GM12878 (cell line): ENCODE measurements around the gene DOC2B. TPM values are rescaled to one million over a fixed set of nuclear protein-coding genes. Genes with fewer than 3 reads are reported as not detected.

Experiments used
- ATAC-seq: fragments of 200-7000 bp; cut with Tn5 transposase; 3 replicates; pipeline ENCODE4 v1.9.1; 2020; ENCODE audit warnings: mild to moderate bottlenecking, moderate library complexity
- BruUV-seq: library from RNA; stranded (reverse); fragments of 400-500 nt; replicated peaks from 2 replicates; lab custom pipeline; 2021; lab: Mats Ljungman, UMichigan
- CTCF ChIA-PET: fragments of 300-600 bp; sonication (Branson Sonifier 250); formaldehyde crosslinking; extraction: SDS; loops from one replicate; lab custom pipeline; 2021; ENCODE audit warnings: inconsistent platforms; lab: Yijun Ruan, JAX
- POLR2A ChIA-PET: fragments of 350-600 bp; formaldehyde crosslinking; extraction: SDS; loops from one replicate; lab custom pipeline; 2021; ENCODE audit warnings: inconsistent platforms; lab: Charles Lee
- RAD21 ChIA-PET: fragments of 300-600 bp; sonication (Branson Sonifier 250); formaldehyde crosslinking; loops from one replicate; lab custom pipeline; 2023; ENCODE audit warnings: antibody characterized with exemption; ENCODE audit not compliant: unreplicated experiment; lab: Charles Lee
- SMC1A ChIA-PET: fragments of 300-600 bp; sonication (Branson Sonifier 250); formaldehyde crosslinking; loops from one replicate; lab custom pipeline; 2023; ENCODE audit not compliant: unreplicated experiment, uncharacterized antibody; lab: Charles Lee
- DNase-seq: peaks from one replicate; pipeline ENCODE4 v3.0.0-alpha.2; 2011; ENCODE audit warnings: low read depth, low spot score
- FAIRE-seq: peaks from 3 replicates; lab custom pipeline; 2011; peaks lifted over from hg19 to GRCh38; lab: Jason Lieb, UNC
- H2AFZ ChIP-seq: 2 replicates; pipeline ENCODE4 v1.6.0; 2011; ENCODE audit warnings: low read depth, low read length, control low read depth; ENCODE audit not compliant: control insufficient read depth
- H3K27ac ChIP-seq: 2 replicates; pipeline ENCODE4 v1.5.1; 2011; ENCODE audit warnings: control low read depth; ENCODE audit not compliant: control insufficient read depth, insufficient read depth
- H3K27me3 ChIP-seq, 2 experiments: replicated peaks in 1 of 2; 2 replicates each; pipeline versions ENCODE4 v1.6.0 to v1.6.1; 2011; ENCODE audit warnings: low read length in 1 of 2; ENCODE audit not compliant: control insufficient read depth in 2 of 2, insufficient read depth in 2 of 2
- H3K36me3 ChIP-seq, 2 experiments: 2 replicates each; pipeline ENCODE4 v1.5.1; 2011; ENCODE audit warnings: low read length in 1 of 2; ENCODE audit not compliant: control insufficient read depth in 2 of 2, insufficient read depth in 2 of 2
- H3K4me1 ChIP-seq: 2 replicates; pipeline ENCODE4 v1.6.1; 2011; ENCODE audit warnings: mild to moderate bottlenecking, low read length, moderate library complexity, mixed read lengths; ENCODE audit not compliant: control insufficient read depth, insufficient read depth
- H3K4me2 ChIP-seq: 2 replicates; pipeline ENCODE4 v1.6.0; 2011; ENCODE audit warnings: control low read depth; ENCODE audit not compliant: control insufficient read depth, insufficient read depth
- H3K4me3 ChIP-seq: fragments of 200-600 bp; sonication (generic); 2 replicates; pipeline ENCODE4 v1.5.1; 2016
- H3K79me2 ChIP-seq: 2 replicates; pipeline ENCODE4 v1.6.0; 2011; ENCODE audit warnings: low read length; ENCODE audit not compliant: control insufficient read depth, insufficient read depth
- H3K9ac ChIP-seq: 2 replicates; pipeline ENCODE4 v1.8.0; 2011; ENCODE audit warnings: low read length, control low read depth, mixed read lengths; ENCODE audit not compliant: control insufficient read depth, insufficient read depth
- H3K9me3 ChIP-seq: replicated peaks from 3 replicates; pipeline ENCODE4 v1.5.1; 2011; ENCODE audit warnings: mild to moderate bottlenecking, low read length; ENCODE audit not compliant: control insufficient read depth, insufficient read depth
- H4K20me1 ChIP-seq: 2 replicates; pipeline ENCODE4 v1.6.0; 2011; ENCODE audit not compliant: control insufficient read depth, insufficient read depth
- CUX1 ChIP-seq: IDR thresholded peaks from 2 replicates; pipeline ENCODE4 v1.6.1; 2012; ENCODE audit warnings: improper control_type of control experiment, low read depth, low read length; ENCODE audit not compliant: insufficient replicate concordance
- ETV6 ChIP-seq, 2 experiments: fragments of 450-650 bp in 1 of 2; IDR thresholded peaks in 1 of 2; conservative IDR thresholded peaks in 1 of 2; 2 replicates each; pipeline ENCODE4 v1.6.1; 2014; ENCODE audit warnings: antibody characterized with exemption in 1 of 2, borderline replicate concordance in 1 of 2, low read depth in 1 of 2, mild to moderate bottlenecking in 1 of 2, moderate library complexity in 1 of 2
- GABPA ChIP-seq: IDR thresholded peaks from 2 replicates; pipeline ENCODE4 v1.6.1; 2014; ENCODE audit warnings: antibody characterized with exemption, low read depth, mild to moderate bottlenecking, inconsistent platforms
- IKZF1 ChIP-seq: fragments of 450-650 bp; conservative IDR thresholded peaks from 2 replicates; pipeline ENCODE4 v1.6.1; 2017; ENCODE audit warnings: antibody characterized with exemption, mild to moderate bottlenecking
- MEF2B ChIP-seq: fragments of 450-650 bp; IDR thresholded peaks from 2 replicates; pipeline ENCODE4 v1.6.1; 2018; ENCODE audit warnings: mild to moderate bottlenecking, moderate library complexity; ENCODE audit not compliant: partially characterized antibody, poor library complexity, severe bottlenecking
- PAX5 ChIP-seq: IDR thresholded peaks from 2 replicates; pipeline ENCODE4 v1.6.1; 2011; ENCODE audit warnings: low read depth, low read length, borderline replicate concordance
- PRDM15 ChIP-seq: fragments of 450-650 bp; formaldehyde crosslinking; IDR thresholded peaks from 2 replicates; pipeline ENCODE4 v1.4.0; 2020; ENCODE audit warnings: mild to moderate bottlenecking, moderate library complexity
- RAD21 ChIP-seq: IDR thresholded peaks from 2 replicates; pipeline ENCODE4 v1.6.1; 2011; ENCODE audit warnings: mild to moderate bottlenecking, low read depth, low read length, moderate library complexity; ENCODE audit not compliant: insufficient read depth
- RELA ChIP-seq: fragments of 450-650 bp; IDR thresholded peaks from 2 replicates; pipeline ENCODE4 v1.8.0; 2014; ENCODE audit warnings: borderline replicate concordance; ENCODE audit not compliant: partially characterized antibody
- ZBTB40 ChIP-seq: fragments of 450-650 bp; IDR thresholded peaks from 2 replicates; pipeline ENCODE4 v1.6.1; 2016; ENCODE audit warnings: mild to moderate bottlenecking, moderate library complexity, borderline replicate concordance
- ZNF622 ChIP-seq: fragments of 450-650 bp; IDR thresholded peaks from 2 replicates; pipeline ENCODE4 v1.6.1; 2017; ENCODE audit warnings: mild to moderate bottlenecking, inconsistent platforms
- WGBS: methylation state at CpG from one replicate; pipeline ENCODE4 v1.1.6; 2016; ENCODE audit warnings: low lambda C conversion rate; ENCODE audit not compliant: insufficient replicate concordance, insufficient coverage; ENCODE audit errors: missing lambda C conversion rate; 5-methylcytosine and 5-hydroxymethylcytosine counted together
- in situ Hi-C: fragments of 300-500 bp; cut with MboI; formaldehyde crosslinking; loops from 9 replicates; pipeline ENCODE4 v1.14.3; 2018; ENCODE audit warnings: mixed read lengths
- intact Hi-C: fragments of 100-400 bp; cut with micrococcal nuclease; formaldehyde crosslinking; loops from one replicate; pipeline ENCODE4 v1.14.2; 2022; ENCODE audit not compliant: unreplicated experiment
- polyA plus RNA-seq, 11 experiments: library from polyadenylated mRNA; depleted of rRNA in 4 of 11; unstranded in 6 of 11; stranded (reverse) in 5 of 11; fragments of >200 nt; fragmentation: Nextera tagmentation in 4 of 11; fragmentation: Illumina TruSeq in 1 of 11; extraction: Ambion mirVana in 4 of 11; extraction: Trizol in 1 of 11; gene quantifications; 1 replicate in 1 of 11; 2 replicates in 10 of 11; pipeline versions ENCODE4 v1.2.1 to v1.2.3, GENCODE V29; 2011 to 2016; ENCODE audit warnings: inconsistent platforms in 2 of 11, missing spikeins in 2 of 11, low read depth in 1 of 11
- total RNA-seq, 4 experiments: library from RNA; depleted of rRNA in 3 of 4; stranded (reverse); fragments of >200 nt in 3 of 4; fragmentation: Illumina TruSeq in 1 of 4; extraction: Trizol in 1 of 4; gene quantifications; 2 replicates each; pipeline versions ENCODE4 v1.2.1 to v1.2.3, GENCODE V29; 2013 to 2021

DOC2B gene
- total and polyA plus RNA-seq, 10 of the 15 experiments (the other 5 are each of a cell fraction or from before 2014, with no cell fraction given), result not detected

GRCh38 chr17:225551-225950 is 44.1 kb upstream of the DOC2B start:
- WGBS, result 53% methylated on average over 9 of the region's 9 CpGs
- RAD21 ChIA-PET, result no interaction called here
- no peak for FAIRE-seq

More at GRCh38 chr17:225551-225950, 44.1 kb upstream of the DOC2B start:
- Histone ChIP-seq H3K9ac (no peak overlapping the region), H4K20me1 (no peaks in the 10 kb centered on the region), H3K4me1 (no peaks in the 10 kb centered on the region), H3K27me3 (no peaks in the 10 kb centered on the region; a peak in 2 of 4 replicates), H3K4me2 (no peak overlapping the region), H3K27ac (no peak overlapping the region), H3K79me2 (no peaks in the 10 kb centered on the region), H3K36me3 (no peaks in the 10 kb centered on the region), H2AFZ (no peak overlapping the region), H3K9me3 (no peaks in the 10 kb centered on the region), H3K4me3 (no peak overlapping the region)
- no peak for ATAC-seq
- ChIA-PET POLR2A (no interaction called here), CTCF (no interaction called here), SMC1A (no interaction called here)
- in situ Hi-C loops (no loop called here), intact Hi-C loops (no loop called here)
- TF ChIP-seq PAX5 (no peak), RAD21 (no peak), ZNF622 (no peak), ETV6 (conservative IDR thresholded peaks at IDR 0.05 in 1 of 2, IDR thresholded peaks at IDR 0.05 in 1 of 2; ENCODE audit: borderline replicate concordance in 1 of 2, low read depth in 1 of 2) (no peak), CUX1 (no peak), IKZF1 (no peak), RELA (no peak), MEF2B (no peak), ZBTB40 (no peak), GABPA (no peak), PRDM15 (CRISPR knock-in tag) (no peak)
- no TSS peak for BruUV-seq
- no peak for DNase-seq
